ENCODE measurements around the gene SAGE1. TPM values are rescaled to one million over a fixed set of nuclear protein-coding genes. Genes with fewer than 3 reads are reported as not detected.

SAGE1 gene
- polyA plus RNA-seq, 1 donor from 2014 or later: not detected

- no peak overlapping the region for H3K27ac Mint-ChIP-seq
- no peaks in the 10 kb centered on the region for H3K4me1 Mint-ChIP-seq
- H3K9me3 Mint-ChIP-seq: no peaks in the 10 kb centered on the region
- H3K36me3 Mint-ChIP-seq: peaks cover 5% of the 10 kb centered on the region
- no peak overlapping the region for H3K4me3 Mint-ChIP-seq
- no peaks in the 10 kb centered on the region for H3K27me3 Mint-ChIP-seq
Measured at GRCh38 chrX:135944486-135944885, 51.0 kb downstream of the SAGE1 start.

- no peak overlapping the region for H3K27ac Mint-ChIP-seq
- H3K27me3 Mint-ChIP-seq: no peaks in the 10 kb centered on the region
- no peaks in the 10 kb centered on the region for H3K9me3 Mint-ChIP-seq
- no peaks in the 10 kb centered on the region for H3K36me3 Mint-ChIP-seq
- H3K4me1 Mint-ChIP-seq: no peaks in the 10 kb centered on the region
- H3K4me3 Mint-ChIP-seq: no peak overlapping the region
Measured at GRCh38 chrX:135951291-135951690, 57.8 kb downstream of the SAGE1 start.

Other genes starting within 250 kb of the SAGE1 start
- gene CT45A1, start 180.1 kb upstream of the SAGE1 start, polyA plus RNA-seq: not detected
- not detected for gene CT45A3, start 125.5 kb upstream of the SAGE1 start, polyA plus RNA-seq
- gene CT45A5, start 108.2 kb upstream of the SAGE1 start, polyA plus RNA-seq: not detected
- gene CT45A6, start 90.9 kb upstream of the SAGE1 start, polyA plus RNA-seq: not detected
- gene CT45A2, start 73.7 kb upstream of the SAGE1 start, polyA plus RNA-seq: not detected
- gene CT45A7, start 56.4 kb upstream of the SAGE1 start, polyA plus RNA-seq: not detected
- not detected for gene CT45A8, start 39.2 kb upstream of the SAGE1 start, polyA plus RNA-seq
- gene CT45A9, start 21.9 kb upstream of the SAGE1 start, polyA plus RNA-seq: not detected
- not detected for gene CT45A10, start 272 bp upstream of the SAGE1 start, polyA plus RNA-seq
- 6.1 TPM for gene MMGT1, start 80.3 kb downstream of the SAGE1 start, polyA plus RNA-seq
- gene SLC9A6, start 91.7 kb downstream of the SAGE1 start, polyA plus RNA-seq: 9.4 TPM

All from IgD-negative memory B cell (primary cell).